GM23338 (cell line): Measurements from ENCODE around the gene COL6A1. TPM values are rescaled to one million over a fixed set of nuclear protein-coding genes. Genes with fewer than 3 reads are reported as not detected.

Source experiments
- ATAC-seq: fragments of 200-7000 bp; cut with Tn5 transposase; 3 replicates; pipeline ENCODE4 v1.9.1; 2020
- DNase-seq: peaks from one replicate; pipeline ENCODE4 v3.0.0-alpha.2; 2015; ENCODE audit warnings: low spot score
- H2AFZ ChIP-seq: fragments of 200-600 bp; sonication (generic); 2 replicates; pipeline ENCODE4 v1.8.0; 2016; ENCODE audit warnings: antibody characterized with exemption, mild to moderate bottlenecking, moderate library complexity
- H3F3A ChIP-seq: fragments of 200-600 bp; sonication (generic); replicated peaks from 2 replicates; pipeline ENCODE4 v1.8.0; 2017; ENCODE audit warnings: antibody characterized with exemption, mixed run types, low read depth
- H3K27ac ChIP-seq: fragments of 200-600 bp; sonication (generic); 2 replicates; pipeline ENCODE4 v1.6.1; 2016; ENCODE audit warnings: low read depth
- H3K27me3 ChIP-seq: fragments of 200-600 bp; sonication (generic); 2 replicates; pipeline ENCODE4 v1.8.0; 2016; ENCODE audit warnings: mild to moderate bottlenecking, mixed run types, moderate library complexity; ENCODE audit not compliant: insufficient read depth
- H3K36me3 ChIP-seq: fragments of 200-600 bp; sonication (generic); 2 replicates; pipeline ENCODE4 v1.8.0; 2016; ENCODE audit warnings: mild to moderate bottlenecking; ENCODE audit not compliant: insufficient read depth
- H3K4me1 ChIP-seq: fragments of 200-600 bp; sonication (generic); 2 replicates; pipeline ENCODE4 v1.8.0; 2016; ENCODE audit warnings: mild to moderate bottlenecking, moderate library complexity; ENCODE audit not compliant: insufficient read depth
- H3K4me2 ChIP-seq: fragments of 200-600 bp; sonication (generic); 2 replicates; pipeline ENCODE4 v1.7.1; 2017; ENCODE audit warnings: mixed run types
- H3K4me3 ChIP-seq: fragments of 200-600 bp; sonication (generic); 2 replicates; pipeline ENCODE4 v1.6.1; 2016; ENCODE audit warnings: mixed run types
- H3K79me2 ChIP-seq: fragments of 200-600 bp; sonication (generic); replicated peaks from 2 replicates; pipeline ENCODE4 v1.8.0; 2017; ENCODE audit warnings: mild to moderate bottlenecking; ENCODE audit not compliant: insufficient read depth
- H3K9me2 ChIP-seq: fragments of 200-600 bp; sonication (generic); 2 replicates; pipeline ENCODE4 v1.8.0; 2017; ENCODE audit not compliant: insufficient read depth
- H4K20me1 ChIP-seq: fragments of 200-600 bp; sonication (generic); replicated peaks from 2 replicates; pipeline ENCODE4 v1.8.0; 2017; ENCODE audit warnings: mild to moderate bottlenecking; ENCODE audit not compliant: insufficient read depth
- H3K27ac Mint-ChIP-seq: 2 replicates; pipeline ENCODE4 v1.8.0; 2020; ENCODE audit warnings: inconsistent platforms, mild to moderate bottlenecking, moderate library complexity, mixed read lengths
- H3K27me3 Mint-ChIP-seq: 3 replicates; pipeline ENCODE4 v1.8.0; 2022; ENCODE audit warnings: low read depth, mild to moderate bottlenecking, moderate library complexity, mixed read lengths, inconsistent platforms; ENCODE audit not compliant: insufficient read depth, poor library complexity
- H3K36me3 Mint-ChIP-seq: 3 replicates; pipeline ENCODE4 v1.8.0; 2021; ENCODE audit warnings: low read depth, mild to moderate bottlenecking, inconsistent platforms, moderate library complexity, mixed read lengths
- H3K4me1 Mint-ChIP-seq: 3 replicates; pipeline ENCODE4 v1.8.0; 2020; ENCODE audit warnings: mild to moderate bottlenecking, inconsistent platforms, mixed read lengths
- H3K4me3 Mint-ChIP-seq: 3 replicates; pipeline ENCODE4 v1.8.0; 2021; ENCODE audit warnings: moderate library complexity, mild to moderate bottlenecking, inconsistent platforms, mixed read lengths
- H3K9me3 Mint-ChIP-seq: 3 replicates; pipeline ENCODE4 v1.8.0; 2020; ENCODE audit warnings: moderate library complexity, mild to moderate bottlenecking, inconsistent platforms, mixed read lengths
- CREB1 ChIP-seq: fragments of 250-450 bp; sonication (Bioruptor Pico); IDR thresholded peaks from 2 replicates; pipeline ENCODE4 v1.5.0; 2020; ENCODE audit warnings: low read depth, mild to moderate bottlenecking, moderate library complexity
- CTCF ChIP-seq, 2 experiments: fragments of 200-600 bp in 1 of 2; sonication (generic) in 1 of 2; conservative IDR thresholded peaks; 2 replicates each; pipeline versions ENCODE4 v1.5.1 to v1.6.1; 2016 to 2017; ENCODE audit warnings: antibody characterized with exemption in 2 of 2, low read depth in 2 of 2, mild to moderate bottlenecking in 2 of 2, moderate library complexity in 1 of 2
- ETS1 ChIP-seq: IDR thresholded peaks from 2 replicates; pipeline ENCODE4 v1.6.1; 2016; ENCODE audit warnings: antibody characterized with exemption
- EZH2 ChIP-seq: fragments of 200-600 bp; sonication (generic); IDR thresholded peaks from one replicate; pipeline ENCODE4 v1.8.0; 2017; ENCODE audit warnings: antibody characterized with exemption, mild to moderate bottlenecking, low read depth; ENCODE audit not compliant: unreplicated experiment
- EZH2phosphoT487 ChIP-seq: fragments of 200-600 bp; sonication (generic); IDR thresholded peaks from one replicate; pipeline ENCODE4 v1.8.1; 2018; ENCODE audit warnings: antibody characterized with exemption; ENCODE audit not compliant: unreplicated experiment
- JUNB ChIP-seq: IDR thresholded peaks from one replicate; pipeline ENCODE4 v1.6.1; 2016; ENCODE audit warnings: antibody characterized with exemption; ENCODE audit not compliant: unreplicated experiment
- NANOG ChIP-seq: IDR thresholded peaks from 2 replicates; pipeline ENCODE4 v1.6.1; 2016; ENCODE audit warnings: antibody characterized with exemption, borderline replicate concordance
- POLR2AphosphoS5 ChIP-seq: IDR thresholded peaks from 2 replicates; pipeline ENCODE4 v1.6.1; 2016; ENCODE audit warnings: antibody characterized with exemption, low read depth
- ZNF462 ChIP-seq: fragments of 250-450 bp; sonication (Bioruptor Pico); IDR thresholded peaks from 2 replicates; pipeline ENCODE4 v1.5.0; 2020; ENCODE audit warnings: mild to moderate bottlenecking, moderate library complexity
- polyA plus RNA-seq: library from polyadenylated mRNA; unstranded; fragments of >200 nt; fragmentation: Nextera tagmentation; extraction: Ambion mirVana; gene quantifications from 2 replicates; pipeline ENCODE4 v1.2.1, GENCODE V29; 2016
- total RNA-seq: library from RNA; depleted of rRNA; stranded (reverse); fragments of >200 nt; shearing (Covaris generic); gene quantifications from 2 replicates; pipeline ENCODE4 v1.2.3, GENCODE V29; 2014

Gene COL6A1
- total and polyA plus RNA-seq, 2 experiments from 2014 or later, result 76.0 to 180 TPM

- no peak for TF ChIP-seq EZH2
- no peak for TF ChIP-seq ETS1
- TF ChIP-seq NANOG, result no peak
These were observed 40.8 kb upstream of the COL6A1 start (continued) for GRCh38 chr21:45940621-45941337.

GRCh38 chr21:45941338-45941710, 40.2 kb upstream of the COL6A1 start:
- no peak overlapping the region for H3K4me3 ChIP-seq
- no peak overlapping the region for H2AFZ ChIP-seq

More at GRCh38 chr21:45941338-45941710, 40.2 kb upstream of the COL6A1 start:
- no peaks in the 10 kb centered on the region for H3F3A ChIP-seq
- H3K79me2 ChIP-seq, result no peaks in the 10 kb centered on the region
- H3K27me3 ChIP-seq, result no peaks in the 10 kb centered on the region
- no peak for DNase-seq
- no peaks in the 10 kb centered on the region for H4K20me1 ChIP-seq
- H3K9me2 ChIP-seq, result no peaks in the 10 kb centered on the region
- no peaks in the 10 kb centered on the region for H3K36me3 ChIP-seq
- ATAC-seq, result no peak
- no peaks in the 10 kb centered on the region for H3K4me1 ChIP-seq
- H3K4me3 Mint-ChIP-seq, result no peak overlapping the region
- H3K4me1 Mint-ChIP-seq, result no peaks in the 10 kb centered on the region; the same call in 2 of the 3 replicates
- H3K36me3 Mint-ChIP-seq, result peaks cover 3% of the 10 kb centered on the region; the same call in 1 of the 3 replicates
- H3K27ac Mint-ChIP-seq, result no peak overlapping the region
- peaks cover 11% of the 10 kb centered on the region; the same call in 2 of the 3 replicates for H3K9me3 Mint-ChIP-seq
- H3K4me2 ChIP-seq, result no peak overlapping the region
- peaks cover 8% of the 10 kb centered on the region for H3K27me3 Mint-ChIP-seq
- TF ChIP-seq NANOG (no peak), CREB1 (CRISPR knock-in tag) (no peak), JUNB (no peak), POLR2AphosphoS5 (no peak), ZNF462 (no peak), CTCF (conservative IDR thresholded peaks at IDR 0.05; ENCODE audit: low read depth in 2 of 2) (no peak), EZH2phosphoT487 (no peak), ETS1 (no peak)
- no peak overlapping the region for H3K27ac ChIP-seq
